ENCODE data around the gene SYNPR.

Gene SYNPR

GRCh38 chr3:63304421-63304820 is 26.3 kb downstream of the SYNPR start:
- DNase-seq (ENCODE audit: low read depth in 2 of 2): no peak

GRCh38 chr3:63308072-63308471 is 30.0 kb downstream of the SYNPR start:
- no peak for DNase-seq (ENCODE audit: low read depth in 2 of 2)

DNA sequence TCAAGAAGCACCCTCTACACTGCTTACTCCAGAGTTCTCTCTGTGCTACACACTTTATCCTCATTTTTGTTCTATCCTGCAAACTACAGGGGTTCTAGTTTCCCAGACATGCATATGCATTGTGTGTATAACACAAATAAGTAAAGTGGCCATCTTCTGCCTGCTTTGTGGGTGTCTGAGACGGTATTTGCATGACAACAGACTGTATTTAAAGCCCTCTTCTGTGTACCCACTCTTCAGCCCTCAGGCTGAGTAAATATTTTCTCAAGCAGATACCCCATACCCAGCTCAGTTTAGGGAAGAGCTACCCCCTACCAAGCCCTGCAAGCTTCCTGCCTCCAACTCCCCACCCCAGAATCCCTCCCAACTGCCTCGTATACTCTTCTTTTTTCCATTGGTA is 31.7 kb downstream of the SYNPR start:
- no peak for DNase-seq (ENCODE audit: low read depth in 2 of 2)

DNA sequence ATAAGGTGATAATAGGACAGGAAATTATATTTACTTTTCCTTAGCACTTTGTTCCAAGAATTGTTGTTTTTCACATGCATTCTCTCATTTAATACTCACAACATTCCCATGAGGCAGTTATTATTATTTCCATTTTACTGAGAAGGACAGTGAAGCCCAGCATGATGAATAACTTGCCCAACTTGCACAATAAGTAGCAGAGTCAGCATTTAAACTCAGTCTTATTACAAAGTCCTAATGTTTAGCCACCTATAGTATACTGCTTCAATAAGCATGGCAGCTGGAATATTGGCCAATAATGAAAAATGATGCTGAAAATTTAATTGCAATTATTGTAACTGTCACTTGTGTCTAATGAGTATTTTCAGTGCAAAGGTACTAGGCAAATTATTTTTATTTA is 45.7 kb downstream of the SYNPR start:
- DNase-seq (ENCODE audit: low read depth in 2 of 2): no peak

DNA sequence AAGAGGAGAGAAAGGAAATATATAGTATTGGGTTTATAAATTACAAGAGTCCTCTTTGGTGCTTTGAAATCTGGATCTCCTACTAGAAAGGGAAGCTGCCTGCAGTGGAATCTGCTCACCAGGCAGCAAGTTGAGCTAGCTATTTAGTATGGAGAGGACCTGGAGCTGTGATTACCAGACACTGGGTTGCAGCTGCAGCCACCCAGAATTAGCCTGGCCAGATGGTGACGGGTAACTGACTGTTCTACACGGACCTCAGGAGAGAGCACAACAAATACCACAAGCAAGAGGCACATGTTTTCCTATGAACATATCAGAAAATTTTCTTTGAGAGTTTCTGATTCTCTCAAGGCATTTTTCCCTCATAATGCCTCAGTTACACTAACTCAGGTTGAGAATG is 46.5 kb downstream of the SYNPR start:
- DNase-seq (ENCODE audit: low read depth in 2 of 2): no peak

DNA sequence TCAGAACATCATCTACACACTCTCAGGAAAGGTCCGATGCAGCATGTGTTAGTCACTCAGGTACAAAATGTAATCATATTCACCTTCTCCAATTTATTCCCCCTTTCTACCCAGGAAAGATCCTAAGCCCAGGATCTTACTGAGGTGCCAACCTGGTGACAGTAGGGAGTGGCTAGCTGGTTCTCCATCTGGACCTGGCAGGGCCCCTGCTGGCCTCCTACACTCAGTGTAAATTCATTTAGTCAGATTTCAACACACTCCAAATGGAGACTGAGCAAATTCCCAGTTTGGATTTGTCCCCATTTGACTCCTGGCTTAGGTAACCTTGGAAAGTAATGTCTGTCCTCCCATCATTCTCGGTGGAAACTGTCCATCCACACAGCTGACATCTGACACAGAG is 47.3 kb downstream of the SYNPR start:
- DNase-seq (ENCODE audit: low read depth in 2 of 2): no peak

DNA sequence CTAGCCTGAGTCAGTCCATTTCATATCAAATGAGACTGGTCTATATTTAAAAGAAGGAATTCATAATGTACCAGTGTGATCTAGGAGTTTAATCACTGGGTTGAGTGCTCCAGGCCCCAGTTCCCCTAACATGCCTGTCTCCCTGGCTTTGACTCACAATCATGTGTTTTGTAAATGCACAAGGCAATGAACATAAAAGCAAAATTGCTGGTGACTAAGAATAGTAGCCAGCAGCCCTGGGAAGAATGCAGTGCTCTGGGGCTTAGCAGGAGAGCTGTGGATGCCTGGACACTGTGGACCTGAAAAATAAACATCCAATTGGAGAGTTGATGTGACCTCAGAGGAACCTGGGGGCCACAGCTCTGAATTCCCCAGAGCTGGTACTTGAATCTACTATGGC is 50.3 kb downstream of the SYNPR start:
- DNase-seq (ENCODE audit: low read depth in 2 of 2): no peak

DNA sequence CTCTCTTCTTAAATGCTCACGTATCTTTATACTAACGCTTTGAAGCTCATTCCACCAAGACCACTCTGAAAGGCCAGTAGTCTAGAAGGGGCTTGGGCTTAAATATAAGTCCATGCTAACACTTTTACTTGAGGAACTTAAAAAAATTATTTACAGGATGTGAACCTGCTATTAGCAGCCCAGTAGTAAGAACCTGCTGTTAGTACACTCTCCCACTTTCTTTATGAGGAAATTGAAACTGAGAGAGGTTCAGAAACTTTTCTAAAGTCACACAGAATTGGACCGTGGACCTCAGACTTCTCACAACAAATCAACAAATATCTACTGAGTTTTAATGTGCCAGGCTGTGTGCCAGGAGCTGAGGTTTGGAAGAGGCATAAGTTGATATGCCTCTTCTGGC is 53.4 kb downstream of the SYNPR start:
- no peak for DNase-seq (ENCODE audit: low read depth in 2 of 2)

- DNase-seq (ENCODE audit: low read depth in 2 of 2): no peak
These were observed 55.7 kb downstream of the SYNPR start for GRCh38 chr3:63333815-63334214.

- DNase-seq (ENCODE audit: low read depth in 2 of 2): no peak
These were observed 60.2 kb downstream of the SYNPR start for GRCh38 chr3:63338351-63338750.

DNA sequence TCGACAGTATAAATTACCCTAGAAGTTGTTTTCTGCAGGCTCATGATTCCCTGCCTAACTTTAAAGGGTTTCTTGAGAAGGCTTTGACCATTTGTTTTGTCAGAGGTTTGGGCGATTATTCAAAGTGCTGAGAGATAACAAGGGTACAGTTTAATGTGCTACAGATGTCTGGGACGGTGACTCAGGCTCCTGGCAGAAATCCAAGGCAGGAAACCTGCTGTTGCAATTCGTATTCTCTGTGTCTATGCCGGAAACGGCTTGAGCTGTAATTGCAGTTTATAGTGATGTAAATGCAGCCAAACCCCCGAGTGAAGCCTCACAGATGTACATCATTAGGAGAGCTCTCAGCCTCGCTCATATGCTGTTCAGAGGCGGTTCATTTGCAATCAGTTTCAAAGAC is 65.6 kb downstream of the SYNPR start:
- DNase-seq (ENCODE audit: low read depth in 2 of 2): no peak

- no peak for DNase-seq (ENCODE audit: low read depth in 2 of 2)
These were observed 66.6 kb downstream of the SYNPR start for GRCh38 chr3:63344661-63345060.

DNA sequence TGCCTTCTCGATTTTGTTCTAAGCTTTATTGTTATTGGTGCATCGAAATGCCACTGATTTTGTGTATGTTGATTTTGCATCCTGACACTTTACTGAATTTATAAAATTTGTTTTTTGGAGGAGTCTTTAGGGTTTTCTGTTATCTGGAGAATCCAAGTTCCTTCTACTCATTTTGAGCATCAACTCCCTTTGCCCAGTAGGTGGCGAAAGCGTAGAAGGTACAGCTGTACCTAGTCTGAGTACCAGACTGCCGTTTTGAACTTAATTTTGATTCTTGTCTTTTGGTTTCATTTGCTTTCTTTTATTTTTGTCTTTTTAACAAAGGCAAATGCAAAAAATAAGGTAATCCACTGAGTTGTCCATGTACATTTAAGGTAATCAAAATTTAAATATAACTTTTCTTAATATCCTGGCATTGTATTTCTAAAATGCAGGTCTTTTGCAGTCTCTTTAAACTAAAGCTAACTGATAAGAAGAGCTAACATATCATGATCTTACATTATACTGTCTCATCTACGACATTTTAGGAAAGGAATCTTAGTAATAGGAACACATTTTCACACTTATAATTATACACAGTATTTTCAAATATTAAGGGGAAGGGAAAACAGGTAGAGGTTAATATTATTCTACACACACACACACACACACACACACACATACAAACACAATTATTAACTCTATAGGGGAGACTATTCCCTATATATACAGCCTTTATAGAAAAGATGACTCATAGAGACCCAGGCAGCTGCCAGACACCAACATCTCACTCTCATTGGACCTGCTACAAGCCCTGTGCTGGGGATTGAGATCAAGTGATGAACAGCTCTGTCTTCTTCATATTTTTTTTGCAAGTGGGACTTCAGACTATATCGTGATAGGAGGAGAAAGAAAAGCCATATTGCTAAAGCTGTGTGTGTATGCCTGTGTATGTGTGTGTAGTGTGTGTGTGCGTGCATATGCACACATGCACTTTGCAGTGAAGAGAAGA is 71.8 kb downstream of the SYNPR start:
- no peak for DNase-seq (ENCODE audit: low read depth in 2 of 2)

DNA sequence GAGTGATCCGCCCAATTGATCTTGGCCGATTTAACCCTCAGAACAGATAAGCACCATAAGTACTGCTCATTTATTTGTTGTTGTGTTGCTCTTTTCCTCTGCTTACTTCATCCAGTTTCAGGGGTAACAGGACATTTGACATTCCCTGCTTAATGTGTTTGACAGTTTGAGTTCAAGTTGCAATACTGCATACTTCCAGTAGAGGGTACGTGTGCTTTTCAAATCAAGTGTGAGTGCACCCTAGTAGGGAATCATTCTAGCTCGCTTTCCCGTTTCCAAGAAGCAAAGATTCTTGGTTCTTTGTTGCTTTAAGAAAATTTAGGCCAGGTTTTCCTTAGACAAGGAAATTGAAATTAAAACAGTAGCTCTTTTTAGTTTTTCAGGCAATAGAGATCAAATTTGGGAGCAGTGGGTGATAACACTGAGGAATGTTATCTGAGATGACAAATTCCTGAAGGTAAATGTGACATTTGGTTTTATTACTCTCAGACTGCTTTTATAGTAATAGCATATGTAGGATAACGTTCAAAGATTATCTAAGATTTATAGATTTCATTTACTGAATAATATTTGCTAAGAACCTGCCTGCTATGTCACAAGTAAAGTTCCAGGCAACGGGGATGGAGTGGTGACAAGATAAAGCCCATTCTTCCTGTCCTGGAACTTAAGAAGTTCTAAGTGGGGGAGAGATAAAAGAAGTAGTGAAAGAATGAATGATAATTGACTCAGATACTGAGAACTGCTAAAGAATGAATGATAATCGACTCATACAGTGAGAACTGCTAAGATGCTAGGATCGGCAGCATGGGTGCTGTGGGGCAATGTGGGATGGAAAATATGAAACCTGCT is 73.3 kb downstream of the SYNPR start:
- no peak for DNase-seq (ENCODE audit: low read depth in 2 of 2)

GRCh38 chr3:63352008-63352279 is 73.8 kb downstream of the SYNPR start:
- no peak for DNase-seq (ENCODE audit: low read depth in 2 of 2)

DNA sequence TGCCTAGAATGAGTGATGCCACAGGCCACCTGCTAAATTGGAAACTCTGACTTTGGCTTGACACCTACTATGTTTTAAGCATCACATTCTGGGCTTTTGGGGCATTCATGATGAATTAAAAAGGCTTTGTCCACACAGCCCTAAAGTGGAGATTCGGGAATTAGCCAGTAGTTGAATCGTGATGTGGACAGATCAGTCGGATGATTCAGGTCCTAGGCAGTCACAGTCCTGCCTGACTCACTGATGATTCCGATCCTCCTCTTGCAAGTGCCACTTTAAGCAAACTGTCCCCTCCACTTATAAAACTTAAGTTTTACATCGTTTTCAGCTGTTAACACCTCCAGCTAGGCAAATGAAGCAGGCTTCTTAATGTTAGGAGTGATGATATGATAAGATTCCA is 75.3 kb downstream of the SYNPR start:
- DNase-seq (ENCODE audit: low read depth in 2 of 2): no peak

- DNase-seq (ENCODE audit: low read depth in 2 of 2): no peak
These were observed 76.1 kb downstream of the SYNPR start for GRCh38 chr3:63354160-63354559.

DNA sequence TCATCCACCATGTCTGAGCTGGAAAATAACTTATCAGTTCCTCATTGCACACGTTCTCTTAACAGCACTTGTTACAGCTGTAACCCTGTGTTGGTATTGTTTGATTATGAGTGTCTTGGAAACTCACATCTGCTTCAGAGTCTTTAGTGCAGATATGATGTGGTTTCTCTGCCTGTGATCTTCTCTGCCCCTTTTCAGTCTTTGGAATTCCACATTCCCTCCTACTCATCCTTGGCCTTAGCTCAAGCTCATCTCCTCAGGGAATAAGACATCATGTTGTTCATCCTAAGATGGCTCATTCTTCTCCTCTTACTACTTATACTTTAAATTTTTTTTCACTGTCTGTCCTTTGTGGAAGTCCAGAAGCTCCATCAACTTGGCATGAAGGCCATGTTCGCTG is 77.7 kb downstream of the SYNPR start:
- no peak for DNase-seq (ENCODE audit: low read depth in 2 of 2)

GRCh38 chr3:63364495-63364894 is 86.4 kb downstream of the SYNPR start:
- DNase-seq (ENCODE audit: low read depth in 2 of 2): no peak

DNA sequence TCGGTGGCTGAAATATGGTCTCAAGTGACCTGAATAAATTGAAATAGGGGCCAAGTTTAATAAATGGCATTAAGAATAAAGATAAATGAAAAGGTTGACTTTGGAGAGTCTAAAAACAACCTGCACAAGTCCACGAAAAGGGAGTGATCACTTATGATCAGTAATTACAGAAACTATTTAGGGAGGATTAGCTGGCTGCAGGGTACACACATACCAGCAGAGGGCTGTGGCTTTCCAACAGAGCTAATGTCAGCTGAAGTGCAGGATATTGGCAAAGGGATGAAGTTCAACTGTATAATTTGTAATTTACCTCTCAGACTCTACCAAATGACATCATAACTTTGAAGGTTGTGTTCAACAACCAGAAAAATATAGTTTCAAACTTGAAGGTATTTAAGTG is 86.8 kb downstream of the SYNPR start:
- no peak for DNase-seq (ENCODE audit: low read depth in 2 of 2)

DNA sequence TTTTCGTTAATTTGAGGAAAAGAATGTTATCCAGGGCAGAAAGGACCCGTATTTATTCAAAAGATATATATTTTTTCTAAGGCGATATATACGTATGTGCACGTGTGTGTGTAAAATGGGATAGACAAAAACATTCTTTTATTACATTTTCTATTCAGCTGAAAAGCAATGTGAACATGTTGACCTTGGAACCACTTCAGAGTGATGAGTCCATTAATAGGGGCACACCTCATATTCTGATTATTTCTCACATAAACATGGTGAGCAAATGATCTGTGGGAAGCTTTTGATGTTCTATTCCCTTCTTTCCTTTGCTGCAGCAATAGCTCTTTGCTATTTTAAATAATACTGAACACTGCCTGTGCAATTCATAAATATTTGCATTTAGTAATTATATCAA is 87.6 kb downstream of the SYNPR start:
- DNase-seq (ENCODE audit: low read depth in 2 of 2): no peak

- DNase-seq (ENCODE audit: low read depth in 2 of 2): no peak
These were observed 92.0 kb downstream of the SYNPR start for GRCh38 chr3:63370094-63370493.

GRCh38 chr3:63383040-63383439 is 104.9 kb downstream of the SYNPR start:
- DNase-seq (ENCODE audit: low read depth in 2 of 2): no peak
